DMS153 treated with DMSO at 0.1 percent for 48 hours (cell line): ENCODE measurements around the gene ACD.
"Not testable (repeated sequence)": the region's sequence is repeated elsewhere in the genome, so short reads cannot be mapped to it uniquely, and the experiment has no call there.

ENCODE experiments used
- DNase-seq: peaks from one replicate; lab custom pipeline; 2025; ENCODE audit not compliant: unreplicated experiment; lab: John Stamatoyannopoulos, UW

Gene ACD

DNA sequence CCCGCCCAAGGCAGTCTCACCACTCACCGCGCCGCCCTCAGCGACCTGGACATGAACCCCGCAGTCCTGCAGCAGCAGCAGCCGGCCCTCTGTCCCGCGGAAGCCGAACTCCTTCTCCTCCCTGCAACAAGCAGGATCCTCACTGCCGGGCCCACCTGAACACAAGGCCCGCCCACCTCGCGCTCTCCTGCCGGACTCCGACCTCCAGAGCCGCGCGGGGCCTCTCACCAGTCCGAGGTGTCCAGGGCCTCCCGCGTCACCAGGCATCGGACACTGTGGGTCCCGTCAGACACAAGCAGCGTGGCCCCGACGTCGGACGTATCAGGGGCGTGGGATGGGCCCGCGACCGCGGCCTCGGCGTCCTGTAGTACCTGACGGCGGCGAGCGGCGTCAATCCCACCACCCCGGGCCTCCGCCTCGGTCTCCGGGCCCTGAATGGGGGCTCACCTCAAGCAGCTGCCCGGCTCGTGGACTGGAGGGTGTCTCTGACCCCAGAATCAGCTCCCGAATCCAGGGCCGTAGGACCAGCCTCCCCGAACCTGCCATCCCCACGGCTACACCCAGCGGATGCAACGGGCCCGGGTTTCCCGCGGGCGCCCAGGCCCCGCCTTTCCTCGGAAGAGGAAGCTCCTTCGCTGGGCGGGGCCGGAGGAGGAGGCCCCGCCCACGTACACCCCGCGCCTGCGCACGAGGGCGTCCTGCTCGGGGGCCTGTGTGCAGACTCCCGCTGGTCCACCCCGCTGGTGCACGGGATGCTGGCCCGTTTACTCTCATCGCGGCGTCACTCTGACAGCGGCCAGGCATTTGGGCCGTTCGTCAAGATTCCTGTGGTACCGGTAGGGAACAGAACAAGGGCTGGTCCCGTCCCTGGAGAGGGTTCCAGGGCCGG, at the start of gene ACD:
ACD (minus strand) TSS at position 586 of the 889 bp plus-strand sequence; CDS start at position 546, 40 bp downstream.
- DNase-seq: peak; percentile 81

GRCh38 chr16:67709050-67709449, 49.0 kb upstream of the ACD start:
- DNase-seq: no peak

- no peak for DNase-seq
Measured at GRCh38 chr16:67708368-67708771, 48.3 kb upstream of the ACD start.

DNA sequence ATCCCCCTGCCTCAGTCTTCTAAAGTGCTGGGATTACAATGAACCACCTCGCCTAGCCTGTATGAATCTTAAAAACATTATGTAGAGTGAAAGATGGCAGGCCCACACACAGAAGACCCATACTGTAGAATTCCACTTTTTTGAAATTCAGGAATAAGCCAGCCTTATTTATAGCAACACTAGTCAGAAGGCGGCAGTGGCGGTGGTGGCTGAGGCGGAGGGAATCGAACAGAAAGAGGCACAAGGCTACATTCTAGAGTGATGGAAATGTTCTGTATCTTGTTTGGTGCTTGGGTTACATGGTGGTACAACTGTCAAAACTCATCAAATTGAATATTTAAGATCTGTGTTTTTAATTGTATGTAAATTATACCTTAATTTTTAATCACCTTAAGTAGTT, 47.7 kb upstream of the ACD start:
- no peak for DNase-seq

DNA sequence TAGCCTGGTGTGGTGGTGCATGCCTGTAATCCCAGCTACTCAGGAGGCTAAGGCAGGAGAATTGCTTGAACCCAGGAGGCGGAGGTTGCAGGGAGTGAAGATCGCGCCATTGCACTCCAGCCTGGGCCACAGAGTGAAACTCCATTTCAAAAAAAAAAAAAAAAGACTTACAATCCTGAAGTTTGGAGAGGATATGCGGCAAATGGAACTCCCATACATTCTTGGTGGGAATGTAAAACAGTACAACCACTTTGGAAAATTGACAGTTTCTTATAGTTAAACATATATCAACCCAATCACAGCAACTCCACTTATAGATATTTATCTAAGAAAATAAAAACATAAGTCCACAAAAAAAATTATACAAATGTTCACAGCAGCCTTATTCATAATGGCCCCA, 47.1 kb upstream of the ACD start:
- DNase-seq: no peak

DNA sequence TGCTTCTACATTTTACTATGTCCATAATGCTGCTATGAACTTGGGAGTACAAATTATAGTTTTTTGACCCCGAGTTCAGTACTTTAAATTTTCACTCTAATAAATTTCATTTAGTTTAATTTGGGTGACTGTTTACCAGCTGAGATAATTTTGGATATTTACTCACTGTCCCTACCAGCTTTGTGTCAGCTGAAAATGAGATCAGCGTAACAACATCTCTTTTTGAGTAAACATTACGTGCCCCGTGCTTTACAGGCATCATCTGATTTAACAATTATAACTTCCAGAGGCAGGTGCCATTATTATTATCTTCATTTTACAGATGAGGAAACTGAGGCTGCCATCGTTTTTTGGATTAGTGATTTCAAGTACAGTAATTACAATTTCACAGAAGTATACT, 44.0 kb upstream of the ACD start:
- no peak for DNase-seq

- DNase-seq: no peak
Measured at GRCh38 chr16:67703626-67704025, 43.6 kb upstream of the ACD start.

- DNase-seq: no peak
Measured at GRCh38 chr16:67702130-67702529, 42.1 kb upstream of the ACD start.

- DNase-seq: no peak
Measured at GRCh38 chr16:67701420-67701819, 41.4 kb upstream of the ACD start.

DNA sequence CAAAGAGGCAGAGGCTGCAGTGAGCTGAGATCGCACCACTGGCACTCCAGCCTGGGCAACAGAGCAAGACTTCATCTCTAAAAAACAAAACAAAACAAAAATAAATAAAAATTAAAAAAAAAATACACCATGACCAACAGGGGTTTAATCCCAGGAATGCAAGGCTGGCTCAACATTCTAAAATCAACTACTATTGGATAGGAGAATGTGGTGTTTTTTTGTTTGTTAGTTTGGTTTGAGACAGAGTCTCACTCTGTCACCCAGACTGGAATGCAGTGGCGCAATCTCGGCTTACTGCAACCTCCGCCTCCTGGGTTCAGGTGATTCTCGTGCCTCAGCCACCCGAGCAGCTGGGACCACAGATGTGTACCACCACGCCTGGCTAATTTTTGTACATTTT, 39.2 kb upstream of the ACD start:
- DNase-seq: no peak

- no peak for DNase-seq
Measured at GRCh38 chr16:67697422-67698185, 37.5 kb upstream of the ACD start.

GRCh38 chr16:67694611-67695010, 34.6 kb upstream of the ACD start:
- no peak for DNase-seq

GRCh38 chr16:67693517-67694285, 33.6 kb upstream of the ACD start:
- not testable (repeated sequence) for DNase-seq

DNA sequence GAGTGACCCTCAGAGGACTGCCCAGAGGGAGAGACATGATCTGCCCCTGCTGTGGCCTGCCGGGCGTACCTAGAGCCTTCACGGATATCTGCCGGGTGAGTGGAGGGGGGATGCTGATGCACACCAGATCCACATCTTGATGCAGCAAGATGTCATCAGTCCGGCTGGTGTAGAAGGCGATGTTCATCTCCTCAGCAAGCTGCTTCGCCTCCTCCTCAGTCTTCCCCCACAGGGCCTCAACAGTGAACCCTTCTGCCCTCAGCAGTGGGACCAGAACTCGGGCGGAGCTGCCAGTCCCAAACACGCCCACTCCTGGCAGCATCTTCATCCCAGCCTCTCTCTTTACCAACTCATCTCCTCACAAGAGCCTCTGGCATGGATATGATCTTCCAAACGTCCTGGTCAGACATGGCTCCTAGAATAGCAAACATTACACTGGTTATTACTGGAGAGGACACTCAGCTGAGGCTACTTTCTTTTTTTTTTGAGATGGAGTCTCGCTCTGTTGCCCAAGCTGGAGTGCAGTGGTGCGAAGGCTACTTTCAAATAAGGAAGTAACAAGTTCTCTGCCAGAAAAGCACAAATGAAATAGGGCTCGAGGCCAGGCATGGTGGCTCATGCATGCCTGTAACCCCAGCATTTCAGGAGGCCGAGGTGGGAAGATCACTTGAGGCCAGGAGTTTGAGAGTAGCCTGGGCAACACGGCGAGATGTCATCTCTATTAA, 25.5 kb upstream of the ACD start:
- no peak for DNase-seq

GRCh38 chr16:67683767-67684166, 23.7 kb upstream of the ACD start:
- no peak for DNase-seq

- no peak for DNase-seq
Measured at GRCh38 chr16:67679935-67680897, 20.2 kb upstream of the ACD start.

DNA sequence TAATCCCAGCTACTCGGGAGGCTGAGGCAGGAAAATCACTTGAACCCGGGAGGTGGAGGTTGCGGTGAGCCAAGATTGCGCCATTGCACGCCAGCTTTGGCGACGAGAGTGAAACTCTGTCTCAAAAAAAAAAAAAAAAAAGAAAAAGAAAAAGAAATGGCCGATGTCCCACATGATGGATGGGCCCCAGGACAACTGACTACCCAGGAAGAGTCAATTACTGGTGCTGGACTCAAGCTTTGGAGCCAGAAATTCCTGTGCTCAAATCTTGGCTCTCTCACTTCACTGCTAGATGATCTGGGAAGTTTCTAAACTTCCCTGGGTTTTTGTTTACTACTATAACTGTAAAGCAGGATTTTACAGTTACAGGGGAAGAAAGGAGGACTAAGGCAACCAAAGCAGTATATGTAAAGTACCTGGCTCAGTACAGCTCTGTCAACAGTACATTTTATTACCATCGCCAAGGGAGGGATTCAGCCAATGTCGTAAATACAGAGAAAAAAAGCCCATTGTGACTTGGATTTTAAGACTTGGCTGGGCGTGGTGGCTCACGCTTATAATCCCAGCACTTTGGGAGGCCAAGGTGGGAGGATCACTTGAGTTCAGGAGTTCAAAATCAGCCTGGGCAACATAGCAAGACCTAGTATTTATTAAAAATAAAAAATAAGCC, 18.4 kb upstream of the ACD start:
- no peak for DNase-seq

DNA sequence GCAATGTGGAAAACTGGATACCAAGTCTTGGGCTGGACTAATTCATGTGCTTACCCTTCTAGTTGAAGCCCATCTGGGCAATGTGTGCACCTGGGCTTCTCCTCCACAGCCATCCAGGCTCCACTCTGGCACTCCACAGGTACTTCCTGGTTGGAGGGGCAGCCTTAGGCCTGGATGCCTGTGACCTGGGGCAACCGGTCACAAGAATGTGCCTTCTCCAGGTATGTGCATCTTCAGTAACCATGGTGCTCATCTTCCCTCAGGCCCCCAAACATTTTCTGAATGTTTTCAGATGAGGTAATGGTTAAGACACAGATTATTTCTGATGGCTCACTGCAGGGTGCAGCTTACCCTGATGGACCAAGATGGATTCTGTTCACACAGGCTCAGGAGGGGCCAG, 17.7 kb upstream of the ACD start:
- DNase-seq: no peak

DNA sequence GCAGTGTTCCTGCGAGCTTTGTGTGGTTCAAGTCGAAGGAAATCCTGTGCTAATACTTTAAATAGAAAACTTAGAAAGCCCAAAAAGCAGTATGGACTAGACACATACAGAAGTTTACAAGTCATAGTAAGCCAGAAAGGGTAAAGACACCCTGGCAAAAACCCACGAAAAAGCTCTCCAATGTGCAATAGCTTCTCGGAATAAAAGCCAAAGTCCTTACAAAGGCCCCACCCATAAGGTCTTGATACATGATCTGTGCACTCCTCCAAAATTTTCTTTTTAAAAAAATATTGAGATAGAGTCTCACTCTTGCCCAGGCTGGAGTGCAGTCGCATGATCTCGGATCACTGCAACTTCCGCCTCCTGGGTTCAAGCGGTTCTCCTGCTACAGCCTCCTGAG, 16.9 kb upstream of the ACD start:
- DNase-seq: no peak
